HG02973 (cell line): Measurements from ENCODE around the gene CCDC110.

Experiments
- ATAC-seq: cut with Tn5 transposase; IDR thresholded peaks from one replicate; pipeline ENCODE4 v1.9.1; 2021; ENCODE audit warnings: moderate library complexity; ENCODE audit not compliant: unreplicated experiment

Gene CCDC110

DNA sequence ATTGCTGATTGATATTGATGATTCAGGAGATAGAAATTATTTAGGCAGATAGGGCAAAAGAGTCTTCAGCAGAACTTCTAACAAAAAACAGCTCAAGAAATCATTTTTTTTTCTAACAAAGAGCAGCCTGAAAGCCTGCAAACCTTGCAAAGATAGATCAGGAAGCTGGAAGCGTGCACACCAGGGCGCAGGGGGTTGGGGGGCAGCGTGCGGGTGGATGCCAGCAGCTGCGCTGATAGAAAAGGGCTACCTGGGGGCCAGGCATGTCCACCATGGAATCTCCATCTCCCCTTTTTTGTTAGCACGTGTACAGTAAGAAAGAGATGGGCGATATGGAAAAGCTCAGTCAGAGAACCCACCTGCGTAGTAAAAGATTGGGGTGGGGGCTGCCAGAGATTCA lies 1.7 kb upstream of the CCDC110 start:
- no peak for ATAC-seq

DNA sequence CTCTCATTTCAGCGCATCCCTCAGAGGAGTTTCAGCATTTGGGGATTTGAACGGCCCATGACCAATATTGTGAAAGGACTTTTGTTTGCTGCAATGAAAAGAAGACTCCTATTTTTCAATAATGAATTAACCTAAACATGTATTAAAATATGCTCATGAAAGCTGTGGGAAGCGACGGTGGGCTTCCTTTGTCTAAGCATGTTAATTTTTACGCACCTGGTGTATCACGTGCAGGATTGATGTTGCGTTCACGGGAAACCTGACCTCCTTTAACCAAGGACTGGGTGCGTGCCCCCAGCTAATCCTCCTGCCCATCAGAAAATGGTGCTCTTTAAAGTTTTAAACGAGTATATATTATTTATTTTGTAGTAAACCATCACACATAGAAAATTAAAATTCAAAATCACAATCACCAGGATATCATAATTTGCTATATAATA lies 590 bp upstream of the CCDC110 start:
- no peak for ATAC-seq

DNA sequence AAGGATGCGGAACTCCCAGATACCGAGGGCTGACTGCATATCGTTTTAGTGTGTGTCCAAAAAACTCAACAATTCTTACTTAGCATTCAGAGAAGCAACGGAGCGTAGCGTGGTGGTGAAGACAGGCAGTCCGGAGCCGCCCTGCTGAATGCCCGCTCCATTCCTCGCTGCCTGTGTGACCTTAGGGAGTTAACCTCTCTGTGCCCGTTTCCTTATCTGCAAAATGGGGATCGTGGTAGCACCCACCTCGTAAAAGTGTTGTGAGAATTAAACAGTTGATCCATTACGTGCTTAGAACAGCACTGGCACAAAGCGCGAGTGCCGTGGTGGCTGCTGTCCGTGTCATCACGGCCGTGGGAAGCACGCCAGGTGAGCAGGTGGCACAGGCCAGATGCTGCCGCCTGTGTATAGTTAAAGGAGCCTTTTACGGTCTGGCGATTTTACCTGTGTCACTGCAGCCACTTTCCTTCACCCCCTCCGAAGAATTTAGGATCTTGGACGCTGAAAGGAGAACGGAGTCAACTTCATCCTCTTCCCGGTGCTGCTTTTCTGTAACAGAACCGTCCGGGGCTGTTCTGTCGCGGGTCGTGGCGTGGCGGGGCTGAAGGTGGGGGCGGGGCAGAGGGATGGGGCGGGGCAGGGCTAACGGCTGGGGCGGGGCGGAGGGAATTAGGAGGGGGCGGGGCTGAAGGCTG lies 885 bp downstream of the CCDC110 start:
- peak; percentile 22 for ATAC-seq

DNA sequence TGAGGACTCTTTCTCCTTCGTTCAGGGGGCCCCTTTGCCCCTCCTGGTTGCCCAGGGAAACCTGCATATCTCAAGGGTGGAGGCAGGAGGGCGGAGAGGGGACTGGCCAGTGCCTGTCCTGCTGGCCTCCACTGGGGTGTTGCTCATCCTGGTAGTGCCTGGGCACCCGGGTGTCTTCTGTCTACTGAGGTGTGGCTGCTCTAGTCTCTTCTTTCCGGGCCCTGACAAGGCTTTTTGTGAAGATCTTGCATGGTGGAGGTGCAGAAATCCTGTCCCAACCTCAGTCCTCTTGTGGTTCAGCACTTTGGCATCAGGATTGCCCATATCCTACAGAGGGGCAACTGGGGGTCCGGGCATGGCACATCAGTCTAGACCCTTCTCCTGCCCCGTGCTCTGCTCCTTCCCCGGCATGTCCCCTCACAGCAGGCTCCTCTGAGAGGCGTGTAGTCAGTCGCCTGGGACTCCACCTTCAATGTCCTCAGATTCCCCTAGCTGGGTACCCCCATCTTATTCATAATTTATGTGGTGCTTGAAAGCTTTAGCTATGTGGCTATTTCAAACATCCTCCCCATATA lies 1.9 kb downstream of the CCDC110 start:
- ATAC-seq, result no peak

DNA sequence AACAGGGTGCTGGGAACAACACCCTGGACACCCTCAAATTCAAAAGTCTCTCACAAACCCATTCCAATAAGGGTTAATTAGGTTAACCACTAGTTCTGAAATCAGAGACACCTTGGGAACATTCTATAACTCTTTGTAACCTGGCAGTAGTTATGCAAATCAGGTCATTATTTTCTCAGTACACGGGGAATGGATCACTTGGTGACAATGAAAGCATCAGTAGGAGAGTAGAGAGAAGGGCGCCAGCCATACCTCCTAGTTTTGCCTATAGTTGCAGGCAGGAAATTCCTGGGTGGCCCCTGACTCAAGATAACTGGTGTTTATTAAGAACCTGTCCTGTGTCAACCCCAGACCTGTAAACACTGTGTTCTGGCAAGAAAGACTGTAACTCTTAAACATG lies 2.5 kb downstream of the CCDC110 start:
- ATAC-seq, result no peak

DNA sequence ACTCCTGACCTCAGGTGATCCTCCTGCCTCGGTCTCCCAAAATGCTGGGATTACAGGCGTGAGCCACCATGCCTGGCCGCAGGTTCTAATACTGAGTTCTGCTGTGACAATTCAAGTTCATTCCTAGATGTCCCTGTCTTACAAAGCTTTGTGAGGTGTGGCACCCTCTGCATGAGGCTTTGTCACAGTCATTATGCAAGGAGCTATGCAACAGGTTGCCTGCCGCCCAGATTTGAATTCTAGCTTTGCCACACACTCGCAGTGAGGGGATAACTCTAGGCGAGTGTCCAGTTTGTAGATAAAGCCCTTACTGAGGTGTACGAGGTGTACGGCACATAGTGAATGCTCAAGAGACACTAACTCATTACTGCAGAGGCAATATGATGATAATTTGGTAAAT lies 3.5 kb downstream of the CCDC110 start:
- ATAC-seq, result no peak

DNA sequence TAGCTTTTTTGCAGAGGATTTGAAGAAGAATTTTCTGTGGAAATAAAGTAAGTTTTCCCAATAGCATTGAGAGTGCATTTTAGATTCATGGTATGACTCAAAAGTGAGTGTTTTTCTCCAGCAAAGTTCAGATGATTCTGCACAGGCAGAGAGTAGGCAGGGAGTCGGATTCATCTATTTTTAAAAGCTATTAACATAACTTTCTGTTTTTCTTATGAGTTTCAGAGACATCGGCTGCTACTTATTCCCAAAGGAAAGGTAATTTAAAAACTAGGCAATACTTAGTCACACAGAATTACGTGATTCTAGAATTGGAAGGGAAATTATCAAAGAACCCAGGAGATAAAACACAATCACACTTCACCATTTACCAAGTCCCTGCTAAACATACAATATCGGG lies 4.4 kb downstream of the CCDC110 start:
- ATAC-seq, result no peak

DNA sequence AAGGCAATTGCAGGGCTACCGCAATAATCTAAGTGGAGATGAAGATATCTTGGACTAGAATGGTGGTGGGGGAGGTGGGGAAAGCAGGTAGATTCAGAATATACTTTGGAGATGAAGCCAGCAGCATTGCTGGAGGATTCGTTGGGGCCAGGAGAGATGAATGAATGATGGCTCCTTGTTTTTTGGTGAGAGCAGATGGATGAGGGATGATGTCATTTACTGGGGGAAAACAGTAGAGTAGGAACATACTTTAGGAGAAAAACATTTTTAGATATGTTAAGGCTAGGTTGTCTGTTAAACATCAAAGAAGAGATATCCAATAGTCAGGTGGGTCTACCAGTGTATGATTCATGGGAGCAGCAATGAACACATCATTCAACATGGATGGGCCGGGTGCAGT lies 5.8 kb downstream of the CCDC110 start:
- no peak for ATAC-seq

DNA sequence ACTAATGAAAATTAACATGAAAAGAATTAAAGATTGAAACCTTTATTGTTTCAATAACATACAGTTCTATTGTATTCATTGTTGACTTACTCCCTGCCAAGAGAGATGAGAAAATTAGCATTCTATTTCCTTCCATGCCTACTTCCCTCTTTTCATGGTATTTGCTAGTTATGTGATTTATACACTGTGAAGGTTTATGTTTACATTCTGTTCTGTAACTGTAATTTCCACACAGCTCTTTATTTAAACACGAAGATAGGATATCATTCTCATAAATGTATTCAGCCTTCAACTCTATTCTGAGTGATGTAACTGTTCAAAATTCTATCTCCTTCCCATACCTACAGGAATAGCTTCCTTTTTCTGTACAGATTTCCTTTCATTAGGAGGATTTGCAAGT lies 6.6 kb downstream of the CCDC110 start:
- no peak for ATAC-seq

DNA sequence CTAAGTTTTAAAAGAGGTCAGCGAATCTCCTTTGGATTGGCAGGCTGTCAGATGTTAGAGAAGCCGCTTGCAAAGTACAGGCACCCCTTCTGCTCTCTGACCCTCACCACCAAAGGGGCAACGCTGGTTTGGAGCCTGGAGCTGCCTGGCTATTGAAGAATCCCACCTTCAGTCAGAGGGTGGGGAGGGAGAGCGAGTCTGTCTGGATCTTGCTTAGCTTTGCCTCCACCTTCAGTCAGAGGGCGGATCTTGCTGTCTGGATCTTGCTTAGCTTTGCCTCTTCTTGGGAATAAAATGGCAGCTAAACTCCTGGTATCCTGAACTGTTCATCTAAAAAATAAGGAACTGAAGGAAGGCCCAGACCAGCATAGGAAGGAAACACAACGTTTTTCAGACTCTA lies 7.3 kb downstream of the CCDC110 start:
- no peak for ATAC-seq

DNA sequence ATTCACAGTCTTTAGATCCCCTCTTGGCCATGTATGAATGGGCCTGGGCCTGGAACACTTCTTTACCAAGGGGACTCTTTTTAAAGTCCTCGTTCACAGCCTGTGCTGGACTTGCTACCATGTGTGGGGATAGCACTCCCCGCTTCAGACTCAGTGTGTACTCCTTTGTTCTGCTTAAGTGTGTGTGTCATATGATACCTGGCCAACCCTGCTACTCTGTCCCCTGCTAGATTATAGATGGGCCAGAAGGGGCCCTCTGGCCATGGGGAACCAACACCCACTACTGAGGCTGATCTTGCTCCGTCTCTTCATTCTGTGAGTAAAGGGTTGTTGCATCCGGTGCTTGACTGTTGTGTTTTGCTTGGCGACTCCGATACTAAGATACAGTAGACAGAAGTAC lies 8.0 kb downstream of the CCDC110 start:
- ATAC-seq, result no peak

DNA sequence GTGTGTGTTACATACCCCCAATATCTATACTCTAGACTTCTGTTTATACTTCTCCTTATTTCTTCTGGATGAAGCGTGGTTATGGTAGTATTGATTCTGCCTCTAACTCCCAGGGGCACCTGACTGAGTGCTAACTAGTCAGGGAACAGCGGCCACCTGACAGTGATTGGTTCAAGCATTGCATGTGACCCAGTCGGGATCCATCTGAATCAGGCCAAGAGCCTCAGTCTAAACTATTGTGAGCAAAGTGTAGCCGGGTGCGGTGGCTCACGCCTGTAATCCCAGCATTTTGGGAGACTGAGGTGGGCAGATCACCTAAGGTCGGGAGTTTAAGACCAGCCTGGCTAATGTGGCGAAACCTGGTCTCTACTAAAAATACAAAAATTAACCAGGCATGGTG lies 10.0 kb downstream of the CCDC110 start:
- no peak for ATAC-seq

DNA sequence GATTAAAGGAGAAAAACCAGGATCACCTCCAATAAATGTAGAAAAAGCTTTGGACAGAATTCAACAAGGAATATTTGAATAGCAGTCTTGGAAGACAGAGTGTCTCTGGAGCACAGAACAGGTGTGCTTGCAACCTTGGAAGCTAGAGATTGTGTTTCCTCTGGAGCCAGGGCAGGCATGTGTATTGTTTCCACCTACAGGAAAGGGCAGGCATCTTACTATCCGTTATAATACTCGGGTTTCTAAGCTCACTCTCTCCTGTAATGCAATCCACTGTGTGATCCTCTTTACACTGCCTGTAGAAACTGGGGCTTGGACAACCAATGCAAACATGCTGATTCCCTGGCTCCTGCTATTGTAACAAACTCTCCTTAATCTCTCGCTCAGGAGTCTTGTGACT lies 14.4 kb downstream of the CCDC110 start:
- no peak for ATAC-seq

DNA sequence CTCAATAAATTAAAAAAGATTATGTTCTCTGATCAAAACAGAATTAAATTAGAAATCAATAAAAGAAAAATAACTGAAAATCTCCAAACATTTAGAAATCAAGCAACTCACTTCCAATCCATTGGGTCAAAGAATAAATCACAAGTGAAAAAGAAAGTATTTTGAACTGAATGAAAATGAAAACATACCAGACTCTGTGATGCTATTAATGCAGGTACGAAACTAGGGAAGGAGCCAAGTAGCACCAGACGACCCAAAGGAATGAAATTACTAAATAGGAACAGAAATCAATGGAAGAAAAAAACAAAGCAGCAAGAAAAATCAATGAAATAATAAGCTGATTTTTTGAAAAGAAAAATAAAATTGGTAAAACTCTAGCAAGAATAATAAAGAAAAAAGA lies 15.4 kb downstream of the CCDC110 start:
- ATAC-seq, result no peak

DNA sequence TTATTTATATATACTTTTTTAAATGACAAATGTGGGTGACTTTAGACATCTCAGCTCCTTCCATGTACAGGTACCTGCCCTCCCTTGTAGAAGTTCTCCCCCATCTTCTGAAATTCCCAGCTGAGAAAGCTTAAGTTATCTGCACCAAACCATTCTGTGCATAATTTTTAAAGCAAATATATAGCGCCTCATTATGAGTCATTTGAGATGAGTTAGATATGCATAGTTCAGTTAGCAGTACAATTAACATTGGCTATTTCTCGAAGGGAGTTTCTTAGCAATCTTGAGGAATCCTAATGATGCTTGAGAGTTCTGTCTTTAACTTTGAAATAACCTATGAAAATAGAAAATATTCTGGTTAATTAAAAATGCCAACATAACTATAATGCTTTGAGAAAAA lies 26.3 kb downstream of the CCDC110 start:
- no peak for ATAC-seq

DNA sequence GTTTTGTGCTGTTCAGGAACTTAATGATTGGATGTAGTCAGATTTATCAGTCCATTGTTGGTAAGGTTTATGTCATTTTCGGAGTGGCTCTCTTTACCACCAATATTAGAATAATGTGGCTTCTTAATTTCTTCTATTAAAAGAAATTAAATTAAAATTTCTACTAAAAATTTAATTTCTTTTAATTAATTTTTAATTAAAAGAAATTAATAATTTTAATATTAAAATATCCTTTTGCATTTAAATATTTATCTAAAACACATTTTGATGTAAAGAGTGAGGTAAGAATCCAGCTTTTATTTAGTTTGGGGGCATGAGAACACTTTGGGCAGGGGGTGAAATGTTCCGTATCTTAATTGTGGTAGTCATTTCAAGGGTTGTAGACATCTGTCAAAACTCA lies 30.1 kb downstream of the CCDC110 start:
- no peak for ATAC-seq

DNA sequence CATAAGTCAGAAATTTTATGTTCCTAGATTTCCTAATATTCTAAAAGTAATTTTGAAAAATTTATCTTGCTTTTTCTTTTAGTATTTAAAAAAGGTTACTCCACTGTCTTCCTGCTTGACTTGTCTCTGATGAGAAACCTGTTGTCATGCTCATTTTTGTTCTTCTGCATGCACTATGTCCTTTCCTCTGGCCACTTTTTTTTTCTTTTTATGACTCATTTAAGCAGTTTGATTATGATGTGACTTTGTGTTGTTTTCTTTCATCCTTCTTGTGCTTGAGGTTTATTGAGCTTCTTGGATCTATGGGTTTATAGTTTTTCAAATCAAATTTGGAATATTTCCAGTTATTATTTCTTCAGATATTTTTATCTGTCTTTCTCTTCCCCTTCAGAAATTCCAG lies 33.7 kb downstream of the CCDC110 start:
- ATAC-seq, result no peak

DNA sequence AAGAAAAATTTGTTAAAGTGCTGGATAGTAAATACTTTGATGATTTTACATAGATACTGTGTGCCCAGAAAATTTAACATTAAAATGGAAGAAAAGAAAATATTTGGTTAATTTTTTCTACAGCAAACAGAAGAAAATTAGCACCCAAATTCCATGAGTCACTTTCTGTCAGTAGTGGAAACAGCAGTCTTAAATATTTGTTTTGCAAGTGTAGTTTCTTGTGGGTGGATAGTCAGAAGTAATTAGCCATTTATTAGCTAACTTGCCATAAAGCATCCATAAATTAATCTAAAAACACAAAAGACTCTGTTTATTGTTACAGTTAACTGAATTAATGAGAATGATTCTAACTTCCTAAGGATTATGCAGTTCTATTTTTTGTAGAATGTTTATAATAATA lies 36.1 kb downstream of the CCDC110 start:
- ATAC-seq, result no peak

DNA sequence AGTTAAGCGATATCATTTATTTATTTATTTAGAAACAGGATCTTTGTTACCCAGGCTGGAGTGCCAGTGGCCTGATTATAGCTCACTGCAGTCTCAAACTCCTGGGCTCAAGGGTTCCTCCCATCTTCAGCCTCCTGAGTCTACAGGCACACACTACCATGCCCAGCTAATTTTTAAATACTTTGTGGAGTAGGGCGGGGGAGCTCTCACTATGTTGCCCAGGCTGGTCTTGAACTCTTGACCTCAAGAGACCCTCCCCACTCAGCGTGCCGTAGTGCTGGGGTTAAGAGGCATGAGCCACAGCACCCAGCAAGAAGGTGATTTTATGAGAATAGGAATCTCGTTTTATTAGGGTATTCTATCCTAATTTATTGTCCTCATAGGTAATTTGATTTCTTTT lies 41.9 kb downstream of the CCDC110 start:
- ATAC-seq, result no peak

DNA sequence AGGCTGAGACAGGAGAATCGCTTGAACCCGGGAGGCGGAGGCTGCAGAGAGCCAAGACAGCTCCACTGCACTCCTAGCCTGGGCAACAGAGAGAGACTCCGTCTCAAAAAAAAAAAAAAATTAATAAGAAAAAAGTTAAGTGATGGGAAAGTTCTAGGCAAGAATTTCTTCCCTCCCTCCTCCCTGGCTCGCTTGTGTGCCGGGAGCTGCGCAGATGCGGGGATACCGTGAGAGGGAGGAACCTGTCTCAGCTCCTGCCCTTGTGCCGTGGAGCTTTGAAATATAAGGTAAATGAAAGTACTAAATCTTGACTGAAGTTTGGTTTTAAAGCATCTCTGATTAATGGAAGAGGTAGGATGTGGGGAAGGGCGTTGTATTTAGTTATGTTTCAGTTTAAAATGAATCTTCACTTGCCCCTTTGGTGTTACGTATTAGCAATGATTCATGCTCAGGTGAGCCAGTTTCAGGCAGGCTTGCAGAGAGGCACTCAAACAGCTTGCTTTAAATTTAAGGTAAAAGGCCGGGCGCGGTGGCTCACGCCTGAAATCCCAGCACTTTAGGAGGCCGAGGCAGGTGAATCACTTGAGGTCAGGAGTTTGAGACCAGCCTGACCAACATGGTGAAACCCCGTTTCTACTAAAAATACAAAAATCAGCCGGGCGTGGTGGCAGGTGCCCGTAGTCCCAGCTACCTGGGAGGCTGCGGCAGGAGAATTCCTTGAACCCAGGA lies 44.4 kb downstream of the CCDC110 start:
- ATAC-seq, result no peak

DNA sequence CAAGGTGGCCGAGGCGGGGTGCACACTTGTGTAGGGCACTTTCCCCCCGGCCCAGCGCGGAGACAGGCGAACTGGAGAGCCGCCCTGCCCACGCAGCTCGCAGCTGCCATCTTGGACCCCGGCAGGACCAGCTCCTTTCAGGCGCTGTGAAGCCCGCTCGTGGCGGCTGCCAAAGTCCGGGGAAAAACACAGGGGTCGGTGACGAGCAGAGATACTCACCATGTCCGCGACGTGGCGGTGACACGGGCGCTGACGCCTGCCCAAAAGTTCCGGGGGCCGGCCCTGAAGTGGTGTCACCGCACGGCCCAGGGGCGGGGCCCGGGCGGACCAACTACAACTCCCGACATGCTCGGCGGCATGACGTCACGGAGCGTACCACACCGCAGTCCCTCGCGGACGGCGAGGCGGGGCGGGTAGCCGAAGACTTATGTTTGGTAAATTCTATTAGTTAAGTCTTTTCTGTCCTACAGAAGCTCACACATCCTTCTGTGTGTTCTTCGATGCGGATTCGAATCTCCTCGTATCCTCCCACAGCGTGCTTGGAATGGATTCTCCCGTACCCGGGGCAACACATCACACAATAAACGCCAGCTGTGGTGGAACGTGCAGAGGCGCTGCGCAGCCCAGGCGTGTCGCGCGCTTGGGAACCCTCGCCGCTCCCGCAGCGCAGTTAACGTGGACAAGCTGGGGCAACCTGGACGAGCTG lies 45.7 kb downstream of the CCDC110 start, which contains the start of gene UFSP2:
Gene UFSP2, minus strand, starts transcription at position 318 of the 706 bp plus-strand sequence. Its CDS starts 96 bp downstream, at position 222.
- ATAC-seq, result peak; percentile 91
